GM21717 (cell line): ENCODE results near the gene FHL2.

Experiments
- ATAC-seq: cut with Tn5 transposase; IDR thresholded peaks from one replicate; pipeline ENCODE4 v1.9.1; 2021; ENCODE audit warnings: mild to moderate bottlenecking, moderate library complexity; ENCODE audit not compliant: unreplicated experiment

The FHL2 gene

GRCh38 chr2:105380432-105381100 lies 18.3 kb downstream of the FHL2 start:
- ATAC-seq = no peak

- ATAC-seq = no peak
Measured at GRCh38 chr2:105379741-105380186, 19.1 kb downstream of the FHL2 start.

GRCh38 chr2:105378921-105379383 lies 19.9 kb downstream of the FHL2 start:
- ATAC-seq = no peak

GRCh38 chr2:105378276-105378840 lies 20.5 kb downstream of the FHL2 start:
- no peak for ATAC-seq

DNA sequence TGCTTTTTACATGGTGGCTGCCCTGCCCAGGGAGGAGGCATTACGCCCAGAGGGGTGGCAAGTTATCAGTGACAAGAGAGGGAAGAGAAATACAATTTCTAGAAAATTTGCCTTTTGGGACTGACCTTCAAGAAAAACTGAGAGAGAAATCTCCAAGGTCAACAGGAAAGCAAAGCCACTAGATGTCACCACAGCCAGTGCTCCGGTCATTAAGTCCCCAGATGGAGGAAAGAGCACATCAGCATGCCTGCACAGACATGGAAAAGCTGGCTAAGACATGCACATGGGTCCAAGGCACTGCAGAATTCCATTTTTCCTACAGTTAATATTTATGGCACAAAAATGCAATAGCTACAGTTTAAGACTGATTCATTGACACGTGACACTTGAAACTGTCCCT lies 21.0 kb downstream of the FHL2 start:
- no peak for ATAC-seq

- ATAC-seq = no peak
Measured at GRCh38 chr2:105376789-105377240, 22.0 kb downstream of the FHL2 start.

GRCh38 chr2:105376010-105376409 lies 22.8 kb downstream of the FHL2 start:
- no peak for ATAC-seq

- ATAC-seq = no peak
Measured at GRCh38 chr2:105375001-105375561, 23.8 kb downstream of the FHL2 start.

DNA sequence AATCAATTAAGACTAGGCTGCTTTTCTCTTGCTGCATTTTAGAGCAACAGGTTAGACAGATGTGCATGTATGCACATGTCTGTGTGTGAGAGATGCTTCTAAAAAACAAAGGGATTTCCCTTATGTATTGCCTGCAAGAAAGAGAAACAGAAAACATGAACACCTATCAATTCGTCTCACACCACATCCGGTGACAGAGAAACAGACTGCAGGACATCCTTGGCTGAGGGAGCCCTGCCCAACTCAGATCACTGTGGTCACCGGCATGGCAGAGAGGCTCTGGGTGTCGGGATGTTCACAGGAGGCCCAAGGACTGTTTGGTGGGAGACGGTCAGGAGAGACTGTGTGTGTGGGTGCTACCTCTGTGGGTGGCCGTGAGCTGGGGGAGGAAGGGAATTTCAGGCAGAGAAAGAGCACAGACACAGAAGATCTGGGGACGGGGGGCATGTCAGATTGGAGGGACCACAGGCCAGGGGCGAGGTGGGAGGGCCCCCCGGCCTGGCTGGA lies 24.9 kb downstream of the FHL2 start:
- ATAC-seq = peak; percentile 89

GRCh38 chr2:105373344-105373781 lies 25.5 kb downstream of the FHL2 start:
- peak; percentile 3 for ATAC-seq

- ATAC-seq = no peak
Measured at GRCh38 chr2:105371810-105372209, 27.0 kb downstream of the FHL2 start.

GRCh38 chr2:105371156-105371555 lies 27.7 kb downstream of the FHL2 start:
- no peak for ATAC-seq

GRCh38 chr2:105369777-105370690 lies 28.8 kb downstream of the FHL2 start:
- ATAC-seq = peak; percentile 90

- ATAC-seq = no peak
Measured at GRCh38 chr2:105368759-105369408, 30.0 kb downstream of the FHL2 start.

DNA sequence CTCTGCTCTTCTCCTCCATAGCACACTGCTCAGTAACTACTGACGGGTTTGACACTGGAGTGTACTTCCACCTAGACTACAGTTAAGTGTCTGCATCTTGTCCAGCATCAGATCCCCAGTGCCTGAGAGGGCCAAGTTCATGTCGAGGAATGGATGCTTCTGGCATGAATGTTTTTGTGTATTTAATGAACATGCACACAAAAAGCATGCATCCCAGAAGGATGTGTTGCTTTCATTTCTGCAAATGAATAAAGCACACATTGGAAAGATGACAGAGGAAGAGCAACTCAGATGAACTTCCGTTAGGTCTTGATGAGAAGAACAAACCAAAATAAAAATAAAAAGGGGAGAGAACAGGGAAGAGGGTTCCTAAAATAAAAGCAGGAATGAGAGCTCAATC lies 33.6 kb downstream of the FHL2 start:
- no peak for ATAC-seq

DNA sequence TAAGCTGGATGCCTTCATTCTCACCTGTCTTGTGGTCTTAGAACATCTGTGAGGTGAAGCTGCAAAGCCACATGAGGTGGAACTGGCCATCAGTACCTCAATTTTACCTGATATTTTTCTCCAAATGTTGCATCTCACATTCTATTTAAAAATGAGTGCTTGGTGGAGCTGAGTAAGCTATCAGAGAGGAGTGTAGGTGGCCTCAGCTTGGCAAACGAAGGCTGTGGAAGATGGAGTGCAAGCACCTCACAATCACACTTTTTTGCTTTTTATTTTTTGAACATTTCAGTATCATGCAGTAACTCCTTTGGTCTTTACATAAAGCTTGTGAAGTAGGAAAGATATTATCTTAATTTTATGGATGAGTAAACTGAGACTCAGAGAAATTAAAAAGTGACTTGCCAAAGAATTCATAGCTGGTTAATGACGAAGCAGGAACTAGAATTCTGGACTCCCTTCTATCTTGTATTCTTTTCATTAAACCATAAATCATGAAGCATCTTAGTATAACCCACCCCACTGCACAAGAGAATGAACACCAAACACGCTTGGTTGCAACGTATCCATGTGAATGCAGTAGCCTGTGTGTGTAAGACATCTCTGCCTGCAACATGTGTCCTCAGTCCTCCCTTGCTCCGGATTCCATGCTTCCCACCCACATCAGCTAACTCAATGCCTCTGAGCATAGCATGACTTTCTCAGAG lies 34.3 kb downstream of the FHL2 start:
- ATAC-seq = no peak

- no peak for ATAC-seq
Measured at GRCh38 chr2:105362862-105363591, 35.8 kb downstream of the FHL2 start.

GRCh38 chr2:105361102-105361889 lies 37.6 kb downstream of the FHL2 start:
- ATAC-seq = no peak
